Left lung (tissue), 10 donors: ENCODE data around the gene CALR3. TPM values are rescaled to one million over a fixed set of nuclear protein-coding genes. Genes with fewer than 3 reads are reported as not detected.

Experiments
- ATAC-seq: fragments of 200-7000 bp; cut with Tn5 transposase; one replicate; pipeline ENCODE4 v1.9.1; 2020; ENCODE audit warnings: moderate library complexity
- DNase-seq, 4 donors: peaks; one replicate each; pipeline ENCODE4 v3.0.0-alpha.2; 2013 to 2020
- H3K27ac ChIP-seq, 2 donors: fragments of 200-600 bp; sonication (generic) in 1 of 2; one replicate each; pipeline versions ENCODE4 v1.5.0 to v1.8.0; 2020 to 2021
- H3K27me3 ChIP-seq, 2 donors: fragments of 200-600 bp; sonication (generic) in 1 of 2; one replicate each; pipeline versions ENCODE4 v1.5.0 to v1.8.0; 2020 to 2021
- H3K36me3 ChIP-seq, 2 donors: fragments of 200-600 bp; sonication (generic) in 1 of 2; one replicate each; pipeline versions ENCODE4 v1.5.0 to v1.8.0; 2020 to 2021
- H3K4me1 ChIP-seq, 2 donors: fragments of 200-600 bp; one replicate each; pipeline ENCODE4 v1.8.0; 2021
- H3K4me3 ChIP-seq, 2 donors: fragments of 200-600 bp; sonication (generic) in 1 of 2; one replicate each; pipeline versions ENCODE4 v1.5.0 to v1.8.0; 2020 to 2021; ENCODE audit warnings: mild to moderate bottlenecking in 1 of 2
- H3K9me3 ChIP-seq, 2 donors: fragments of 200-600 bp; sonication (generic) in 1 of 2; one replicate each; pipeline versions ENCODE4 v1.5.0 to v1.8.0; 2020 to 2021
- CTCF ChIP-seq, 2 donors: fragments of 200-600 bp; sonication (generic) in 1 of 2; IDR thresholded peaks; one replicate each; pipeline versions ENCODE4 v1.5.0 to v1.8.0; 2021; ENCODE audit warnings: antibody characterized with exemption in 2 of 2
- intact Hi-C, 2 donors: fragments of 100-400 bp; cut with DNase I; formaldehyde crosslinking; loops; one replicate each; pipeline versions ENCODE4 v1.11.2 to v1.14.2; 2022
- polyA plus RNA-seq, 6 donors: library from polyadenylated mRNA; unstranded; fragments of 120-200 nt; gene quantifications; one replicate each; pipeline ENCODE4 v1.2.1, GENCODE V29; 2013; ENCODE audit not compliant: insufficient read length in 6 of 6
- total RNA-seq, 2 donors: library from RNA; stranded (reverse); fragmentation: NEBNext Ultra II Directional; extraction: Animal tissue kit (Norgen Biotek cat#: 25700); gene quantifications; one replicate each; pipeline ENCODE4 v1.2.1, GENCODE V29; 2021
- donor health status: DM: no; HTN: yes; CAD: no.
- donor health status: DM: no; HTN: no; CAD: no.

CALR3 gene
- total and polyA plus RNA-seq, 8 donors, result 0.26 TPM; not detected in 7

- H3K4me1 ChIP-seq, result peaks cover 16 to 63% of the 10 kb centered on the region in 2 donors
- ATAC-seq (no peak), DNase-seq (peak in 1 of 4 donors; percentile 76)
- H3K27ac ChIP-seq, result peak overlapping the region in 1 of 2 donors; percentile 53
- no peak for TF ChIP-seq CTCF (IDR thresholded peaks at IDR 0.05)
- H3K9me3 ChIP-seq, result no peaks in the 10 kb centered on the region
- peaks cover 0 to 42% of the 10 kb centered on the region in 2 donors for H3K36me3 ChIP-seq
- intact Hi-C loops, result no loop called here
- H3K27me3 ChIP-seq, result no peaks in the 10 kb centered on the region
- no peak overlapping the region for H3K4me3 ChIP-seq
Measured at GRCh38 chr19:16442386-16443276, 53.3 kb downstream of the CALR3 start.

DNA sequence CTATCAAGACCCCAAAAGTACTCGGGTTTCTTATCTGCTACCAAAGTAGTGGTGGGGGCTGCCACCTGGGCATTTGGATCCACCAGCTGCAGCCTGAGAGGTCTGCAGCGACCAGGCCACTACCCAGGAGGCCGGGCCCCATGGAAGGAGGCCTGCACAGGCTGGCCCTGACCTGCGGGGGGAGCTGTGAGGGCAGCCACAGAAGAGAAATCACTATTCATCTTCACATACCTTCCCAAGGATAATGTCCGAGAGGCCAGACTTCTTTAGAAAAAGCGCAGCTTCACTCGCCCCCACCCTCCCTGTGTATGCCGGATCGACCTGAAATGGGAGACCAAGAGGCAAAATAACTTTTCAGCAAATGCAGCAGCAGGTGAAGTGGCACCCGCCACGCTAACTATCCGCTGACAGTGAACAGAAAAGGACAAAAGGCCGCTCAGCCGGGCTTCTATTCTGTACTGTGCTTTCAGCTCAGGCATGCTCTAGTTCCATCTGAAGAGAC is 54.3 kb downstream of the CALR3 start:
- no peak overlapping the region for H3K4me3 ChIP-seq
- H3K4me1 ChIP-seq, result peaks cover 9 to 55% of the 10 kb centered on the region in 2 donors
- H3K9me3 ChIP-seq, result no peaks in the 10 kb centered on the region
- peak; percentile 10 to 36 for TF ChIP-seq CTCF (IDR thresholded peaks at IDR 0.05)
- peak; percentile 62 for ATAC-seq
- peak in 1 of 4 donors; percentile 83 for DNase-seq
- H3K27me3 ChIP-seq, result no peaks in the 10 kb centered on the region
- peaks cover 0 to 50% of the 10 kb centered on the region in 2 donors for H3K36me3 ChIP-seq
- intact Hi-C loops, result no loop called here
- H3K27ac ChIP-seq, result no peak overlapping the region

- ATAC-seq (no peak), DNase-seq (peak in 1 of 4 donors; percentile 8)
- no peak overlapping the region for H3K4me3 ChIP-seq
- peaks cover 0 to 90% of the 10 kb centered on the region in 2 donors for H3K36me3 ChIP-seq
- H3K9me3 ChIP-seq, result no peaks in the 10 kb centered on the region
- H3K27me3 ChIP-seq, result no peaks in the 10 kb centered on the region
- TF ChIP-seq CTCF (IDR thresholded peaks at IDR 0.05), result no peak
- H3K27ac ChIP-seq, result no peak overlapping the region
- intact Hi-C loops, result no loop called here
- H3K4me1 ChIP-seq, result peaks cover 10 to 24% of the 10 kb centered on the region in 2 donors
Measured at GRCh38 chr19:16436780-16437332, 59.1 kb downstream of the CALR3 start.

DNA sequence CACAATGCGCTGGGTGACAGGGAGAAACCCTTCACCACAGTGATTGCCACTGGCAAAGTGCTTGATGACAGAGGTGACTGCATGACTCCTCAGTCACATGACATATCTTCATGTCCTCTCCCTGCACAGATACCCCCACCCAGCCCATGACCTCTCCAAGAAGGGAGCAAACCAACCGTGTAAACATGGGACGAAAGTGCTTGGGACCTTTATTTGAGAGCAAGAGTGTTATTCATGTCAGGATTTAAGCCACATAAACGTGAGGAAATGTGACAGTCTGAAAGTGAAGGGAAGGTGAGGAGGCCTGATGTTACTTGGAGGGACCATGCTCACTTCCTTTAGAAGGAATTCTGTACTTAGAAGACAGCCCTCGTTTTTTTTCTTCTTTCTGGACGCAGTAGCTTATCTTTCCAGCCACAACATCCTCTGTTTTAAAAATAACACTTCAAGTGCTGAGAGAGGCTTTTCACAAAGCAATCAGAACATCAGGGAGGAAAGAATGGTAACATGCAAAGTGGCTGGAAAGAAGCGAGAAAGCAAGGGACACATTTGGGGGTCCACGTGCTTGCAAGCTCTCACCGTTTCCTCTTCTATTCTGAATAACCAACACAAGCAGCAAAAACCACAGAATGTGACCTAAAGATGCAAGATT is 59.8 kb downstream of the CALR3 start:
- TF ChIP-seq CTCF (IDR thresholded peaks at IDR 0.05), result no peak
- ATAC-seq (peak; percentile 18), DNase-seq (no peak)
- Histone ChIP-seq H3K9me3 (no peaks in the 10 kb centered on the region), H3K27me3 (no peaks in the 10 kb centered on the region), H3K27ac (peak overlapping the region; percentile 46 to 62), H3K4me3 (no peak overlapping the region), H3K4me1 (peaks cover 10 to 23% of the 10 kb centered on the region in 2 donors), H3K36me3 (peaks cover 0 to 90% of the 10 kb centered on the region in 2 donors)
- intact Hi-C loops, result no loop called here
